ENCODE data around the gene UNC93A.
"Not testable (repeated sequence)": the region's sequence is repeated elsewhere in the genome, so short reads cannot be mapped to it uniquely, and the experiment has no call there.

UNC93A gene

DNA sequence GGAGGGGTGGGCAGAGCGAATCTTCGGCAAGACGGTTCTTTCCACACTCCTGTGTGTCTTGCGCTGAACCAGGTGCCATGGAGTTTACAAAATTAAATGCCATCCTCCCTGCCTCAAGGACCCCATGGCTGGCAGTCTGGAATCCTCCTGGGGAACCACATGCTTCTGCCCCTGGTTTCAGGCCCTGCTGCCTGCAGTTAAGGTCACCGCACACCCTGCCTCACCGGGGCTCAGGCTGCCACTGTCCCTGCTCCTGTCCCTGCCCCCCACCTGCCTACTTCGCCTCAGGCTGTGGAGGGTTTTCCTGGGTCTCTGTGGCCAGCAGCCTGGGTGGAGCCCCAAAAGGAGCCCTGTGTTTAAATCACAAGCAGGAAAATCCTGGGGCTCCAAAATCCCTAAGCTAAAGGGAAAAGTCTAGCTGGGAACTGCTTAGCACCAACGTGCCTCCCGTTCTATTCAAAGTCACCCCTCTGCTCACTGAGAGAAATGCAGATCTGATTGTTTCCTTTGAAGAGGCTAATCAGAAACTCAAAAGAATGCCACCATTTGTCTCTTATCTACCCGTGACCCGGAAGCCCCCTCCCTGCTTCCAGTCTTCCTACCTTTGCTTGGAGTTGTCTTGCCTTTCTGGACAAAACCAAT is 23.2 kb downstream of the UNC93A start:
- no peak for TF ChIP-seq EZH2phosphoT487 (IDR thresholded peaks at IDR 0.05; ENCODE audit: borderline replicate concordance, low read length)
- TF ChIP-seq, protein P1, sequence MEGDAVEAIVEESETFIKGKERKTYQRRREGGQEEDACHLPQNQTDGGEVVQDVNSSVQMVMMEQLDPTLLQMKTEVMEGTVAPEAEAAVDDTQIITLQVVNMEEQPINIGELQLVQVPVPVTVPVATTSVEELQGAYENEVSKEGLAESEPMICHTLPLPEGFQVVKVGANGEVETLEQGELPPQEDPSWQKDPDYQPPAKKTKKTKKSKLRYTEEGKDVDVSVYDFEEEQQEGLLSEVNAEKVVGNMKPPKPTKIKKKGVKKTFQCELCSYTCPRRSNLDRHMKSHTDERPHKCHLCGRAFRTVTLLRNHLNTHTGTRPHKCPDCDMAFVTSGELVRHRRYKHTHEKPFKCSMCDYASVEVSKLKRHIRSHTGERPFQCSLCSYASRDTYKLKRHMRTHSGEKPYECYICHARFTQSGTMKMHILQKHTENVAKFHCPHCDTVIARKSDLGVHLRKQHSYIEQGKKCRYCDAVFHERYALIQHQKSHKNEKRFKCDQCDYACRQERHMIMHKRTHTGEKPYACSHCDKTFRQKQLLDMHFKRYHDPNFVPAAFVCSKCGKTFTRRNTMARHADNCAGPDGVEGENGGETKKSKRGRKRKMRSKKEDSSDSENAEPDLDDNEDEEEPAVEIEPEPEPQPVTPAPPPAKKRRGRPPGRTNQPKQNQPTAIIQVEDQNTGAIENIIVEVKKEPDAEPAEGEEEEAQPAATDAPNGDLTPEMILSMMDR (IDR thresholded peaks at IDR 0.05; ENCODE audit: low read depth, low read length, poor library complexity, severe bottlenecking) = no peak
- Histone ChIP-seq H3F3A (ENCODE audit: control insufficient read depth, insufficient read depth) (no peaks in the 10 kb centered on the region), H4K20me1 (ENCODE audit: control insufficient read depth, insufficient read depth, low read depth, low read length) (no peaks in the 10 kb centered on the region), H3K9me2 (replicated peaks; ENCODE audit: control insufficient read depth, low read length) (no peaks in the 10 kb centered on the region), H3K4me1 (ENCODE audit: control insufficient read depth, low read length) (no peaks in the 10 kb centered on the region), H3K4me2 (ENCODE audit: low read length) (no peak overlapping the region), H3K4me3 (ENCODE audit: low read length) (no peak overlapping the region), H3K79me2 (ENCODE audit: control insufficient read depth, low read length) (no peaks in the 10 kb centered on the region), H3K27ac (ENCODE audit: low read depth, low read length) (no peak overlapping the region), H3K27me3 (ENCODE audit: control insufficient read depth, low read length) (no peaks in the 10 kb centered on the region), H3K36me3 (ENCODE audit: control insufficient read depth, low read length) (no peaks in the 10 kb centered on the region), H3K9me3 (ENCODE audit: control insufficient read depth, insufficient read depth, low read length) (no peaks in the 10 kb centered on the region)

DNA sequence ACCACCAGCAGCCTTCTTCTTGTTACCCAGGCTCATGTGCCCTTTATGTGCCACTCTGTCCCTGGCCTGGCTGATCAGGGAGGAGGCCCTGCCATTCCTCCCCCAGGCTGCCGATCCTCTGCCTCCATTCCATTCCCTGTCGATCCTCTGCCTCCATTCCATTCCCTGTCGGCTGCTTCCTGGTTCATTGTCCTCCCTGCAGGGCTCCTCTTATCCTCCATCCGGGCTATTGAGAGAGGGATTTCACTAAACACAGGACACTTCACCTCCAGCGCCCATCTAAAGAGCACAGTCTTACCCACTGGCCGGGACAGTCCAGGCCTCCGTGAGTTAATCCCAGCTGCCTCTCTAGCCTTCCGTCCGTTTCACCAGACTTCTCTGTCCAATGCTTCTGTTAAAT is 26.1 kb downstream of the UNC93A start:
- TF ChIP-seq, protein P1 (IDR thresholded peaks at IDR 0.05; ENCODE audit: low read depth, low read length, poor library complexity, severe bottlenecking) = no peak
- no peak for TF ChIP-seq EZH2phosphoT487 (IDR thresholded peaks at IDR 0.05; ENCODE audit: borderline replicate concordance, low read length)
- no peaks in the 10 kb centered on the region for H3K9me3 ChIP-seq (ENCODE audit: control insufficient read depth, insufficient read depth, low read length)

DNA sequence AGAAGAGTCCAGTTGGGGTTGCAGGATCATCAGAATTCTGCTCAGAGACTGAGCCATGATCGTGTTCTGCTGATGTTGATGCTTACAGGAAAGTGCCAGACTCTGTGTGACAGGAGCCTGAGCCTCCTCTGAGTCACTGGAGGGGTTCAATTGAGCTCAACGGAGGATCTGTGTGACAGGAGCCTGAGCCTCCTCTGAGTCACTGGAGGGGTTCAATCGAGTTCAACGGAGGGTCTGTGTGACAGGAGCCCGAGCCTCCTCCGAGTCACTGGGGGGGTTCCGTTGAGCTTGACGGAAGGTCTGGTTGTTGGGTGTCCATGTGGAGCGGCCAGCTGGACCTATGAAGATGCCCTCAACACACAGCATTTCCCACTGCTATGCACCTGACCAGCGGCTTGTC is 27.2 kb downstream of the UNC93A start:
- H3K4me2 ChIP-seq (ENCODE audit: low read length); H3K79me2 ChIP-seq (ENCODE audit: control insufficient read depth, low read length); H3K27ac ChIP-seq (ENCODE audit: low read depth, low read length); H3K4me1 ChIP-seq (ENCODE audit: control insufficient read depth, low read length); H3K9me2 ChIP-seq (replicated peaks; ENCODE audit: control insufficient read depth, low read length); H3K27me3 ChIP-seq (ENCODE audit: control insufficient read depth, low read length); H3K9me3 ChIP-seq (ENCODE audit: control insufficient read depth, insufficient read depth, low read length); H3F3A ChIP-seq (ENCODE audit: control insufficient read depth, insufficient read depth); H4K20me1 ChIP-seq (ENCODE audit: control insufficient read depth, insufficient read depth, low read depth, low read length); H3K36me3 ChIP-seq (ENCODE audit: control insufficient read depth, low read length); H3K4me3 ChIP-seq (ENCODE audit: low read length): not testable (repeated sequence)

More for the DNA sequence above, 26.1 kb downstream of the UNC93A start:
- H3K9me2 ChIP-seq (replicated peaks; ENCODE audit: control insufficient read depth, low read length) = no peaks in the 10 kb centered on the region
- H3K27ac ChIP-seq (ENCODE audit: low read depth, low read length) = no peak overlapping the region
- H3F3A ChIP-seq (ENCODE audit: control insufficient read depth, insufficient read depth) = no peaks in the 10 kb centered on the region
- H3K36me3 ChIP-seq (ENCODE audit: control insufficient read depth, low read length) = no peaks in the 10 kb centered on the region
- no peaks in the 10 kb centered on the region for H4K20me1 ChIP-seq (ENCODE audit: control insufficient read depth, insufficient read depth, low read depth, low read length)
- no peak overlapping the region for H3K4me3 ChIP-seq (ENCODE audit: low read length)
- H3K27me3 ChIP-seq (ENCODE audit: control insufficient read depth, low read length) = no peaks in the 10 kb centered on the region
- H3K4me1 ChIP-seq (ENCODE audit: control insufficient read depth, low read length) = no peaks in the 10 kb centered on the region
- H3K4me2 ChIP-seq (ENCODE audit: low read length) = no peak overlapping the region
- no peaks in the 10 kb centered on the region for H3K79me2 ChIP-seq (ENCODE audit: control insufficient read depth, low read length)

DNA sequence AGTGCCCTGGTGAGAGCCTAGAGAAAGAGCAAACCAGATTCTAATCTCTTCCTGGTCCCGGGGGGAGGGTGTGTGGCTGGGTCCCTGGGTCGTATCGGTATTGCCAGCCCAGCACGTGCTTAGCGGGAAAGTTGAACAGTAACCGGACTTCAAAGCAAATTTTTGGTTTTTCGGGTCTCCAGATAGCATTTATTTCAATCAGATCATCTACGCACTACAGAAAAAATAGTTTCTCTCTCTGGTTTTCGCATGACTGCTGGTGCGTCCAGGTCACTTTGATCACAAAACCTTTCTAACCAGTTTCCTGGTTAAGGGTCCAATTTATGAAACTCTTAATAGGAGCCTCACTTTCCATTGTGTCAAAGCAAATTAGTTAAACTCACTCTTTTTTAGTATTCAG is 27.7 kb downstream of the UNC93A start:
- not testable (repeated sequence) for H3K27ac ChIP-seq (ENCODE audit: low read depth, low read length); H3K4me1 ChIP-seq (ENCODE audit: control insufficient read depth, low read length); H3K36me3 ChIP-seq (ENCODE audit: control insufficient read depth, low read length); H3K4me2 ChIP-seq (ENCODE audit: low read length); H3F3A ChIP-seq (ENCODE audit: control insufficient read depth, insufficient read depth); H3K9me3 ChIP-seq (ENCODE audit: control insufficient read depth, insufficient read depth, low read length); H4K20me1 ChIP-seq (ENCODE audit: control insufficient read depth, insufficient read depth, low read depth, low read length); H3K79me2 ChIP-seq (ENCODE audit: control insufficient read depth, low read length); H3K27me3 ChIP-seq (ENCODE audit: control insufficient read depth, low read length); H3K4me3 ChIP-seq (ENCODE audit: low read length); H3K9me2 ChIP-seq (replicated peaks; ENCODE audit: control insufficient read depth, low read length)

DNA sequence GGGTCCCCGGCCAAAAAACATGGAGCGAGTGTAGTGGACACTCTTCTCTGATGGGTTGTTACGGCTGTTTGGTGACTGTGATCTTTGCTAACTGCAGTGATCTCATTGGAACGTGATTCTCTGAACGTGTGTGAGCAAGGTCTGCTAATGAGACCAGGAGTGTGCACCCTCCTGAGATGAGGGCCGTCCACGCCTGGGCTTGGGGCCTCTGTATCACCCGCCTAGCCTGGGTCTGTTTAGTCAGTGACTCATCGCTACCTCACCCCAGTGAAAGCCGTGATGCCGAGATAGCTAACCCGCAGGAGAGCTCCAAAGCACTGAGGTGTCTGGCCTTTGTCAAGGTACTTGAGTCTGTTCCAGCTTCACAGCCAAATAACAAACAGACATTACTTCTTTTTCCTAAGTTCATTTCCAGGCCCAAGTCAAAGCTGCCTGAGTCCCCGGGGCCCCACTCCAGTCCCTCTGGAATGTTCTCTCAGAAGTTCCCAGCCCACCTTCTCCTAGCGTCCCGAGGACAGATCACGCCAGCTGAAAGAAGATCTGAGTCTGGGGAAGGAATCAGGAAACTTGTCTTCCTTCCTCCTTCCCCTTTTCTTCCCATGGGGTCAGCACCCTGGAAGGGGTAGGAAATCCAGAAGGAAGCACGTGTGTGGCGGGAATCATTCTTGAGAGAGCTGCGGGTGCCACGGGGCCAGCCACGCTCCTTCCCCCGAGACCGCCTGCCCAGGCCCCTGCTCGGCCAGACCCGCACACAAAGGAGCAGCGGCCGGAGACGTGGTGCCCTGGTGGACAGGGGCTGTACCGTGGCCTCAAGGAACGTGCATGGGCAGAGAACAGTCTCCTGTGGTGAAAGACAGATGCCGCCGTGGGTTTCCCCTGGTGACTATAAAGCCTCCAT is 29.0 kb downstream of the UNC93A start:
- not testable (repeated sequence) for H3K4me1 ChIP-seq (ENCODE audit: control insufficient read depth, low read length); H3K4me2 ChIP-seq (ENCODE audit: low read length)

DNA sequence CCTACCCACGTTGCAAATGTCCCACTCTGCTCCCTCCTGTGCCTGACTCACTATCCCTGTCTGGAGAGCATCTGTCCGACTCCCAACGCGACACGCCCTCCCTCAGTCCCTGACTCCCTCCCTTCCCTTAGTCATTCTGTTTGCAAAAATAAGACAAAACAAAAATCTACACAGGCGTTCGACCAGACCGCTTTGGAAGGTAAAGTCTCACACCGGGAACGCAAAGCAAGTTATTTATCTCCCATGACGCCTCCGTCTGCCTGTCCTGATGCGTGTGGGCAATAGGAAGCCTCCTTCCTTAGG is 29.6 kb downstream of the UNC93A start:
- not testable (repeated sequence) for H3K9me3 ChIP-seq (ENCODE audit: control insufficient read depth, insufficient read depth, low read length); H3K36me3 ChIP-seq (ENCODE audit: control insufficient read depth, low read length); H3K4me1 ChIP-seq (ENCODE audit: control insufficient read depth, low read length); H3K79me2 ChIP-seq (ENCODE audit: control insufficient read depth, low read length); H4K20me1 ChIP-seq (ENCODE audit: control insufficient read depth, insufficient read depth, low read depth, low read length); H3K27me3 ChIP-seq (ENCODE audit: control insufficient read depth, low read length); H3F3A ChIP-seq (ENCODE audit: control insufficient read depth, insufficient read depth); H3K9me2 ChIP-seq (replicated peaks; ENCODE audit: control insufficient read depth, low read length); H3K27ac ChIP-seq (ENCODE audit: low read depth, low read length); H3K4me2 ChIP-seq (ENCODE audit: low read length); H3K4me3 ChIP-seq (ENCODE audit: low read length)

More for the DNA sequence above, 29.0 kb downstream of the UNC93A start:
- H3K27me3 ChIP-seq (ENCODE audit: control insufficient read depth, low read length); H3K9me3 ChIP-seq (ENCODE audit: control insufficient read depth, insufficient read depth, low read length); H3K36me3 ChIP-seq (ENCODE audit: control insufficient read depth, low read length); H3K4me3 ChIP-seq (ENCODE audit: low read length); H3K27ac ChIP-seq (ENCODE audit: low read depth, low read length); H4K20me1 ChIP-seq (ENCODE audit: control insufficient read depth, insufficient read depth, low read depth, low read length); H3F3A ChIP-seq (ENCODE audit: control insufficient read depth, insufficient read depth); H3K9me2 ChIP-seq (replicated peaks; ENCODE audit: control insufficient read depth, low read length); H3K79me2 ChIP-seq (ENCODE audit: control insufficient read depth, low read length): not testable (repeated sequence)
